K562 (cell line): Measurements from ENCODE around the gene ITGBL1.

Source experiments
- CGGBP1 ChIP-seq: fragments of 250-450 bp; sonication (Bioruptor Pico); IDR thresholded peaks from 2 replicates; pipeline ENCODE4 v1.9.0; 2021; ENCODE audit warnings: mild to moderate bottlenecking
- E4F1 ChIP-seq: fragments of 250-450 bp; sonication (Bioruptor Pico); IDR thresholded peaks from 2 replicates; pipeline ENCODE4 v1.5.0; 2021; ENCODE audit warnings: mild to moderate bottlenecking, borderline replicate concordance
- ETS2 ChIP-seq: IDR thresholded peaks from 2 replicates; pipeline ENCODE4 v1.6.1; 2016; ENCODE audit warnings: borderline replicate concordance, missing genetic modification characterization, mild to moderate bottlenecking, moderate library complexity, missing compliant biosample characterization; ENCODE audit not compliant: poor library complexity, severe bottlenecking
- JUND ChIP-seq, 2 experiments: IDR thresholded peaks; 2 replicates in 1 of 2; 3 replicates in 1 of 2; pipeline ENCODE4 v1.6.1; 2011; ENCODE audit warnings: borderline replicate concordance in 2 of 2, low read depth in 2 of 2, low read length in 2 of 2, improper control_type of control experiment in 1 of 2, missing biosample characterization in 1 of 2, missing genetic modification characterization in 1 of 2, missing genetic modification reagents in 1 of 2
- MAFK ChIP-seq: IDR thresholded peaks from 2 replicates; pipeline ENCODE4 v1.6.1; 2011; ENCODE audit warnings: low read length, improper control_type of control experiment
- MTA3 ChIP-seq: fragments of 450-650 bp; formaldehyde crosslinking; IDR thresholded peaks from 2 replicates; pipeline ENCODE4 v1.6.1; 2017; ENCODE audit warnings: mild to moderate bottlenecking, borderline replicate concordance
- POLR2A ChIP-seq: fragments of 450-650 bp; conservative IDR thresholded peaks from 2 replicates; pipeline ENCODE4 v1.6.1; 2016
- RCOR1 ChIP-seq, 2 experiments: IDR thresholded peaks; 2 replicates each; pipeline ENCODE4 v1.6.1; 2012; ENCODE audit warnings: low read depth in 2 of 2, low read length in 2 of 2, borderline replicate concordance in 1 of 2, improper control_type of control experiment in 1 of 2
- TAF1 ChIP-seq: IDR thresholded peaks from 2 replicates; pipeline ENCODE4 v1.6.1; 2011; ENCODE audit warnings: mild to moderate bottlenecking, low read length, moderate library complexity; ENCODE audit not compliant: insufficient read depth, control insufficient read depth, severe bottlenecking; ENCODE audit errors: extremely low read depth
- TAF9B ChIP-seq: fragments of 450-650 bp; IDR thresholded peaks from 2 replicates; pipeline ENCODE4 v1.6.1; 2018; ENCODE audit warnings: mild to moderate bottlenecking; ENCODE audit not compliant: partially characterized antibody
- ZBTB17 ChIP-seq: fragments of 450-650 bp; formaldehyde crosslinking; IDR thresholded peaks from 2 replicates; pipeline ENCODE4 v1.4.0; 2020; ENCODE audit warnings: mild to moderate bottlenecking
- ZNF121 ChIP-seq: sonication (generic); formaldehyde crosslinking; conservative IDR thresholded peaks from 2 replicates; pipeline ENCODE4 v1.8.0; 2022; ENCODE audit warnings: missing genetic modification reagents
- ZNF23 ChIP-seq: fragments of 250-450 bp; sonication (Bioruptor Pico); IDR thresholded peaks from 2 replicates; pipeline ENCODE4 v1.4.0; 2020; ENCODE audit warnings: mild to moderate bottlenecking
- ZNF644 ChIP-seq: fragments of 200-800 bp; sonication (Bioruptor generic); IDR thresholded peaks from 2 replicates; pipeline ENCODE4 v1.6.1; 2016; ENCODE audit warnings: low read depth, missing genetic modification characterization, missing compliant biosample characterization

- TF ChIP-seq ZBTB17 (CRISPR knock-in tag), result no peak
- no peak for TF ChIP-seq ZNF23 (CRISPR knock-in tag)
- no peak for TF ChIP-seq TAF1
- no peak for TF ChIP-seq ZNF121 (CRISPR knock-in tag)
- TF ChIP-seq CGGBP1 (CRISPR knock-in tag), result no peak
- TF ChIP-seq ZNF644 (tag), result no peak
- no peak for TF ChIP-seq RCOR1 (IDR thresholded peaks at IDR 0.05; ENCODE audit: borderline replicate concordance in 1 of 2, low read depth in 2 of 2, low read length in 2 of 2)
- no peak for TF ChIP-seq E4F1 (CRISPR knock-in tag)
- no peak for TF ChIP-seq POLR2A
- no peak for TF ChIP-seq MTA3
- TF ChIP-seq MAFK, result no peak
- no peak for TF ChIP-seq TAF9B
- TF ChIP-seq ETS2 (tag), result no peak
- no peak for TF ChIP-seq JUND (IDR thresholded peaks at IDR 0.05; ENCODE audit: borderline replicate concordance, low read depth, low read length)
- no peak for TF ChIP-seq JUND (tag; IDR thresholded peaks at IDR 0.05; ENCODE audit: borderline replicate concordance, low read depth, low read length)
These were observed 175.1 kb downstream of the ITGBL1 start for GRCh38 chr13:101627556-101627943.
